ENCODE data around the gene CEND1. TPM values are rescaled to one million over a fixed set of nuclear protein-coding genes. Genes with fewer than 3 reads are reported as not detected.

CEND1 gene
- total and polyA plus RNA-seq, 2 donors (not counting 3 experiments of a cell fraction or from before 2014, with no cell fraction given): 0.15 to 0.40 TPM

DNA sequence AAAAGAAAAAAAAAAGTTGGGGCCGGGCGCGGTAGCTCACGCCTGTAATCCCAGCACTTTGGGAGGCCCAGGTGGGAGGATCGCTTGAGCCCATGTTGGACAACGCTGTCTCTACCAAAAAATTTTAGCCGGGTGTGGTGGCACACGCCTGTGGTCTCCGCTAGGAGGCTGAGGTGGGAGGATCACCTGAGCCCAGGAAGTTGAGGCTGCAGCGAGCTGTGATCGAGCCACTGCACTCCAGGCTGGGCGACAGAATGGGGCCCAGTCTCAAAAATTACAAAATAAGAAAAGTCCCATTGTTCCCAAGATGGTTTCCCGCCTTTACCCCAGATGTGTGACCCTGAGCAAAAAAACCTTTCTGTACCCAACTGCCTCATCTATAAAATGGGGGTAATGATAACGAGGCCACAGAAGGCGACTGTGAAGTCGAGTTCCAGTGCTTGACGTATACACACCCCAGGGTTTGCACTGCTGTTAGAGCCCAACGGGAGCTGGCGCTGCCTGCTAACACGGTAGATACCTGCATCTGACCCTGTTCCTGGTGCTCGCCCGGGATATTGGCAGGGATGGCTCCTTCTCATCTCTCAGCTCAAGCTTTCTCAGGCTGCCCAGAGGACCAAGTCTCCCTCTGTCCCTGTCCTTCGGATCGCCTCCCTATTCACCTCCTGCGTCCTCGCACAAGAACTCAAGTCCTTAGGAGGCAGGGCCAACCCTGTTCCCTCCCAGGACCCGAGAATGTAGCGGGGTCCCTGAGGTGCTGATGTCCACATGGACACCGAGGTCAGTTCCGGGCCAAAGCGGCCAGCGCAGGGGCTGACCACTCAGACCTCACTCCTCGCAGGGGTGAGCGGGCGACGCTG is 18.8 kb upstream of the CEND1 start:
- FAIRE-seq (no peak), DNase-seq (ENCODE audit: low read depth, low spot score) (no peak)
- dilution Hi-C loops (cut with MboI; ENCODE audit: extremely low pct_ligation_motif_present, low sequenced_read_pairs): no loop called here
- no peaks in the 10 kb centered on the region for H3K9me1 ChIP-seq (replicated peaks; ENCODE audit: control insufficient read depth, extremely low read depth, insufficient read depth, low read length)
- H3K9me3 ChIP-seq (replicated peaks; ENCODE audit: control insufficient read depth, insufficient read depth, low read length): no peaks in the 10 kb centered on the region
- peaks cover 34% of the 10 kb centered on the region for H3K4me1 ChIP-seq (ENCODE audit: control insufficient read depth, extremely low read depth, insufficient read depth, low read length)
- peak overlapping the region; percentile 77 for H2AFZ ChIP-seq (ENCODE audit: low read depth, low read length)
- intact Hi-C loops (cut with micrococcal nuclease): loop anchor here (1.0 kb wide), 3 partner anchors 11 to 36 kb away; no protein-coding TSS in a partner anchor
- peaks cover 41% of the 10 kb centered on the region for H3K79me2 ChIP-seq (ENCODE audit: control insufficient read depth, insufficient read depth, low read length)
- H3K4me3 ChIP-seq (replicated peaks in 1 of 3; ENCODE audit: insufficient read depth in 1 of 3, low read depth in 1 of 3, low read length in 3 of 3): peak overlapping the region; percentile 77 to 90 (median 80)
- peak overlapping the region; percentile 97 for H3K9ac ChIP-seq (replicated peaks; ENCODE audit: extremely low read depth, insufficient read depth, low read length)
- no peaks in the 10 kb centered on the region for H3K27me3 ChIP-seq (ENCODE audit: control insufficient read depth in 2 of 2, insufficient read depth in 2 of 2, low read length in 2 of 2)
- H3K27ac ChIP-seq (ENCODE audit: insufficient read depth, low read depth, low read length): peak overlapping the region; percentile 97
- ChIA-PET POLR2A (interaction anchor here (0.9 to 1.8 kb wide), 4 partner anchors 11 to 34 kb away, joined by 3 to 23 read pairs (median 6); partner anchors contain the start of genes PNPLA2 and TSPAN4), CTCF (interaction anchor here (1.0 to 1.2 kb wide), 3 partner anchors 10 to 25 kb away, joined by 3 to 6 read pairs (median 4); partner anchors contain the start of genes PNPLA2 and SLC25A22)
- TSS peak; percentile 73 for BruUV-seq (replicated peaks)
- TF ChIP-seq, protein P1, sequence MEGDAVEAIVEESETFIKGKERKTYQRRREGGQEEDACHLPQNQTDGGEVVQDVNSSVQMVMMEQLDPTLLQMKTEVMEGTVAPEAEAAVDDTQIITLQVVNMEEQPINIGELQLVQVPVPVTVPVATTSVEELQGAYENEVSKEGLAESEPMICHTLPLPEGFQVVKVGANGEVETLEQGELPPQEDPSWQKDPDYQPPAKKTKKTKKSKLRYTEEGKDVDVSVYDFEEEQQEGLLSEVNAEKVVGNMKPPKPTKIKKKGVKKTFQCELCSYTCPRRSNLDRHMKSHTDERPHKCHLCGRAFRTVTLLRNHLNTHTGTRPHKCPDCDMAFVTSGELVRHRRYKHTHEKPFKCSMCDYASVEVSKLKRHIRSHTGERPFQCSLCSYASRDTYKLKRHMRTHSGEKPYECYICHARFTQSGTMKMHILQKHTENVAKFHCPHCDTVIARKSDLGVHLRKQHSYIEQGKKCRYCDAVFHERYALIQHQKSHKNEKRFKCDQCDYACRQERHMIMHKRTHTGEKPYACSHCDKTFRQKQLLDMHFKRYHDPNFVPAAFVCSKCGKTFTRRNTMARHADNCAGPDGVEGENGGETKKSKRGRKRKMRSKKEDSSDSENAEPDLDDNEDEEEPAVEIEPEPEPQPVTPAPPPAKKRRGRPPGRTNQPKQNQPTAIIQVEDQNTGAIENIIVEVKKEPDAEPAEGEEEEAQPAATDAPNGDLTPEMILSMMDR (IDR thresholded peaks at IDR 0.05; ENCODE audit: extremely low read depth in 1 of 2, insufficient read depth in 1 of 2, low read depth in 1 of 2, low read length in 2 of 2): no peak
- TF ChIP-seq EZH2 (IDR thresholded peaks at IDR 0.05; ENCODE audit: borderline replicate concordance, low read depth, low read length, severe bottlenecking) (no peak), POLR2A (IDR thresholded peaks at IDR 0.05; ENCODE audit: low read depth, low read length) (peak; percentile 16)
- H3K36me3 ChIP-seq (ENCODE audit: control insufficient read depth in 2 of 2, extremely low read depth in 1 of 2, insufficient read depth in 2 of 2, low read length in 2 of 2): peaks cover 5 to 22% of the 10 kb centered on the region in 2 experiments
- H3K4me2 ChIP-seq (ENCODE audit: insufficient read depth, low read length): peak overlapping the region; percentile 96
- H4K20me1 ChIP-seq (replicated peaks; ENCODE audit: control insufficient read depth, extremely low read depth, insufficient read depth, low read length): no peaks in the 10 kb centered on the region

DNA sequence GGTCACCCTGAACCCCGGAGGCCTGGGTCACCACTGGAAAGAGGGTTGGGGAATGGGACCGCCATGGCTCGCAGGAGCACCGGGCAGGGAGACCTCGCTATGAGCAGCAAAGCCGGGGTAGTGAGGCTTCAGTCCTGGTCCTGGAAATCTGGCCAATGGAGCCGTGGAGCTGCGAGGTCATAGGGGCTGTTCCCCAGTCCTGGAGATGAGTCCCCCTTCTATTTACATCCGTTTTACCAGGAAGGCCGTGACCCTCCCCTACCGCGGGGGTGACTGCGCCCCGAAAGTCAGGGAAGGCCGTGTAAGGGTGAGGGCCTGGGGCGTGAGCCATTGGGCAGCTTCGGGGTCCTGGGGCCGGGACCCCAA is 14.7 kb upstream of the CEND1 start:
- dilution Hi-C loops (cut with MboI; ENCODE audit: extremely low pct_ligation_motif_present, low sequenced_read_pairs) (no loop called here), intact Hi-C loops (cut with micrococcal nuclease) (no loop called here)
- H3K27me3 ChIP-seq (ENCODE audit: control insufficient read depth in 2 of 2, insufficient read depth in 2 of 2, low read length in 2 of 2): no peaks in the 10 kb centered on the region
- no peaks in the 10 kb centered on the region for H4K20me1 ChIP-seq (replicated peaks; ENCODE audit: control insufficient read depth, extremely low read depth, insufficient read depth, low read length)
- peaks cover 0 to 19% of the 10 kb centered on the region in 2 experiments for H3K36me3 ChIP-seq (ENCODE audit: control insufficient read depth in 2 of 2, extremely low read depth in 1 of 2, insufficient read depth in 2 of 2, low read length in 2 of 2)
- FAIRE-seq: no peak
- peak overlapping the region; percentile 42 to 74 (median 59) for H3K4me3 ChIP-seq (replicated peaks in 1 of 3; ENCODE audit: insufficient read depth in 1 of 3, low read depth in 1 of 3, low read length in 3 of 3)
- ChIA-PET CTCF (interaction anchor here (1.0 to 1.6 kb wide), 3 partner anchors 25 to 36 kb away, joined by 3 to 5 read pairs (median 4); no protein-coding TSS in a partner anchor), POLR2A (no interaction called here)
- TF ChIP-seq, protein P1 (IDR thresholded peaks at IDR 0.05; ENCODE audit: extremely low read depth in 1 of 2, insufficient read depth in 1 of 2, low read depth in 1 of 2, low read length in 2 of 2): no peak
- TF ChIP-seq POLR2AphosphoS5 (IDR thresholded peaks at IDR 0.05; ENCODE audit: insufficient read depth, low read depth, low read length) (no peak), EZH2 (IDR thresholded peaks at IDR 0.05; ENCODE audit: borderline replicate concordance, low read depth, low read length, severe bottlenecking) (no peak), FOS (IDR thresholded peaks at IDR 0.05; ENCODE audit: borderline replicate concordance, insufficient read depth, low read length) (no peak), GATA2 (IDR thresholded peaks at IDR 0.05; ENCODE audit: insufficient read depth, insufficient read length, low read depth, low read length) (no peak), MYC (IDR thresholded peaks at IDR 0.05; ENCODE audit: low read depth, low read length) (no peak), JUN (IDR thresholded peaks at IDR 0.05; ENCODE audit: borderline replicate concordance, insufficient read depth, insufficient read length, low read depth) (no peak), POLR2A (IDR thresholded peaks at IDR 0.05; ENCODE audit: low read depth, low read length) (no peak)
- TF ChIP-seq, protein P2, sequence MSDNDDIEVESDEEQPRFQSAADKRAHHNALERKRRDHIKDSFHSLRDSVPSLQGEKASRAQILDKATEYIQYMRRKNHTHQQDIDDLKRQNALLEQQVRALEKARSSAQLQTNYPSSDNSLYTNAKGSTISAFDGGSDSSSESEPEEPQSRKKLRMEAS (IDR thresholded peaks at IDR 0.05; ENCODE audit: insufficient read depth, insufficient read length): no peak
- H3K79me2 ChIP-seq (ENCODE audit: control insufficient read depth, insufficient read depth, low read length): peaks cover 12% of the 10 kb centered on the region
- H3K27ac ChIP-seq (ENCODE audit: insufficient read depth, low read depth, low read length): peak overlapping the region; percentile 1
- no peaks in the 10 kb centered on the region for H3K9me1 ChIP-seq (replicated peaks; ENCODE audit: control insufficient read depth, extremely low read depth, insufficient read depth, low read length)
- H3K9ac ChIP-seq (replicated peaks; ENCODE audit: extremely low read depth, insufficient read depth, low read length): peak overlapping the region; percentile 13
- peak overlapping the region; percentile 11 for H2AFZ ChIP-seq (ENCODE audit: low read depth, low read length)
- no peaks in the 10 kb centered on the region for H3K9me3 ChIP-seq (replicated peaks; ENCODE audit: control insufficient read depth, insufficient read depth, low read length)
- H3K4me2 ChIP-seq (ENCODE audit: insufficient read depth, low read length): peak overlapping the region; percentile 91
- no TSS peak for BruUV-seq (replicated peaks)
- H3K4me1 ChIP-seq (ENCODE audit: control insufficient read depth, extremely low read depth, insufficient read depth, low read length): peaks cover 21% of the 10 kb centered on the region
- DNase-seq (ENCODE audit: low read depth, low spot score): no peak
